ENCODE results near the gene GLT1D1. TPM values are rescaled to one million over a fixed set of nuclear protein-coding genes. Genes with fewer than 3 reads are reported as not detected.

Gene GLT1D1
- total RNA-seq = not detected in 2 replicates

DNA sequence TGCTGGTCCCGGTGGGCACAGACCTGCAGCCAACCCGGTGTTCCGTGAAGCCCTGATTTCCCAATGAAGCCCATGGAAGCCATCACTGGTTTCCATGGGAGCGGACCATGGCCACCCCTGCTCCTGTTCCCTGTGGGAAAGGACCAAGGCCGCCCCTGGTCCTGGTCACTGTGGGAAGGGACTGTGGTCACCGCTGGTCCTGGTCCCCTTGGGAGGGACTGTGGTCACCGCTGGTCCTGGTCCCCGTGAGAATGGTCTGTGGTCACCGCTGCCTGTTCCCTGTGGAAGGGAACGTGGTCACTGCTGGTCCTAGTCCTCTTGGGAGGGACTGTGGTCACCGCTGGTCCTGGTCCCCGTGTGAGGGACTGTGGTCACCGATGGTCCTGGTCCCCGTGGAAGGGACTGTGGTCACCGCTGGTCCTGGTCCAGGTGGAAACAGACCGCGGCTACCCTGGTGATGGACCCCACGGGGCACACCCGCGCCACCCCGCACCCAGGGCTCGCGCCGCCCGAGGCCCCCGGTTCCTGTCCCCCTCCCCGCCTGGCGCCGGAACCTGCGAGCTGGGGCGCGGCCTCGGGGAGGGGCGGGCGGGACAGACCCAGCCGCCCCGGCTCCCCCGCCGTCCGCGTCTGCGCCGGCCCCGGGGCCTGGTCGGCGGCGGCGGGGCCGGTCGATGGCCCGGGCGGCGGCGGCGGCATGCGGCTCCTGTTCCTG is at the start of gene GLT1D1:
TSS of gene GLT1D1 (plus strand) at position 594 of the 715 bp plus-strand sequence. CDS start at position 698, 104 bp downstream.

DNA sequence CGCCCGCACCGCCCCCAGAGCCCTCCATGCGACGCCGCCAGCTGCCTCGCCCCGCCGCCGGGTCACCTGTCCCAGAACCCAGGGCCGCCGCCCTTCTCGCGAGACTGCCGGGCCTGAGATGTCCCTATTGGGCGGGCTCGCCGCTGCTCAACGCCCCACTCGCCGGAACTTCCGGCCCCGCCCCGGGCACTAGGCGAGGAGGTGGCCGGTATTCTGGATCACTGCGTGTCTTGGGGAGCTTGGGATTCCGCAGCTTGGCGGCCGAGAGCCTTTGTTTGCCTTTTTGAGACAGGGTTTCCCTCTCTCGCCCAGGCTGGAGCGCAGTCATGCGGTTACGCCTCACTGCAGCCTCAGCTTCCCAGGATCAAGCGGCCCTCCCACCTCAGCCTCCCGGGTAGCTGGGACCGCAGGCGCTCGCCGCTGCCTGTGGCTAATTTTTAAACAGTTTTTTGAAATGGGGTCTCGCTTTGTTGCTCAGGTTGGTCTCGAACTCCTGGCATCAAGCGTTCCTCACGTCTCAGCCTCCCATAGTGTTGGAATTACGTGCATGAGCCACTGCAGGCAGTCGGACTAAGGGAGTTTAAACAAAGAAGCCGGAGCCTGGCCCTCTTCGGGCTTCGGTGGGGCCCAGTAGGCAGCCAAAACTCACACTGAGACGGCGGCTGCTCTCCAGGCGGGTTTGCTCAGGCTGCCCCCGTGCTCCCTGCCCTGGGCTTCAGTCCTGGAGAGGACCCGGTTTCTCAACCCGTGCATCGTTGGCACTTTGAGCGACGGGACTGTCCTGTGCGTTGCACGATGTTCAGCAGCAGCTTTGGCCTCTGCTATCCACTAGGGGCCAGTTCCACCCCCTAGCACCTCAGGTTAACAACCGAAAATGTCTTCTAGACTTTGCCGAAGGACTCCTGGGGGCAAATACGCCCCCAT is 29.1 kb upstream of the GLT1D1 start, which contains the start of gene SLC15A4:
TSS of gene SLC15A4 (minus strand) at position 43 of the 924 bp plus-strand sequence. CDS start at position 28, 15 bp downstream.

Other genes starting within 250 kb of the GLT1D1 start
- 47.4 and 53.8 TPM in 2 replicates for gene SLC15A4, start 29.5 kb upstream of the GLT1D1 start, total RNA-seq

All from smooth muscle cell of trachea (primary cell).